T47D (cell line): ENCODE measurements around the gene NFKB1.

Source experiments
- DNase-seq, 2 experiments: peaks; one replicate each; pipeline versions ENCODE4 v3.0.0 to v3.0.0-alpha.2; 2011 to 2012; ENCODE audit warnings: low read depth in 1 of 2, low spot score in 1 of 2
- JUND ChIP-seq: IDR thresholded peaks from 2 replicates; pipeline ENCODE4 v1.6.1; 2012; ENCODE audit warnings: low read depth
- in situ Hi-C: cut with HindIII; loops from 2 replicates; pipeline ENCODE4 v1.10.0; 2016; ENCODE audit warnings: low sequenced_read_pairs, low pct_unique_long_range_greater_than_20kb

Gene NFKB1

DNA sequence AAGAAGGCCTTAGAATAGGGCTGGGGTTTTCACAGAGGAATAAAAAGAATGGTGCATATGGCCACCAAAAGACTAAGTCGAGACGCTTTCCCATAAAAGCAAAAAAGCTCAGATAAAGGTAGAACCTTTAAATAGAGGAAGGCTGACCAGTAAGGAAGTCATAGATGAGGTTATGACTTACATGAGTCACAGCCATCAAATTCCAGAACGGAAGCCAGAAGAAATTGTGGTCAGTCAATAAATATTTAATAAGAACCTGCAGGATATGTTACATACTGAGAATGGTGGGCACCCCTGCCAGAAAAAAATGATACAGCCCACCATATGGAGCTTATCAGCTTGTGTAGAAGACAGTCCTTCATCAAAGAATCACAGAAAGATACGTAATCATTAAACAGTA, 139.5 kb downstream of the NFKB1 start:
- DNase-seq = no peak
- TF ChIP-seq JUND = no peak
- in situ Hi-C loops = no loop called here

DNA sequence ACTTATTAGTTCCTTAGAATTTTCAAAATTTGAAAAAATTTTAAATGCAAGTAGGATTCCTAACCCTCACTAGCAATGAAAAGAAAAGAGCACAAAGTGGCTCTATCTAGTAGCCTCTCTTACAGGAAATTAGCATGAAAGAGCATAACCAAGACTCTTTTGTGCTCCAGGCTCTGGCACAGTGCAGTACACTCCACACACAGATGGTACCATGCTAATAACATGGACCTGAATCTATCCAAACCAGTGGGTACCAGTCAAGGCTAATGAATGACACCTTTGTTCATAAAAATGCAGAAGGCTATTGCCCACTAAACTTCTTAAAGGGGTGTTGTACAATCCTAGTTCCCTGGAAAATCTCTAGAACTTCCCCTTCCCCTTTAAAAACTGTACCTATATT, 140.6 kb downstream of the NFKB1 start:
- no peak for TF ChIP-seq JUND
- no peak for DNase-seq
- in situ Hi-C loops = no loop called here

DNA sequence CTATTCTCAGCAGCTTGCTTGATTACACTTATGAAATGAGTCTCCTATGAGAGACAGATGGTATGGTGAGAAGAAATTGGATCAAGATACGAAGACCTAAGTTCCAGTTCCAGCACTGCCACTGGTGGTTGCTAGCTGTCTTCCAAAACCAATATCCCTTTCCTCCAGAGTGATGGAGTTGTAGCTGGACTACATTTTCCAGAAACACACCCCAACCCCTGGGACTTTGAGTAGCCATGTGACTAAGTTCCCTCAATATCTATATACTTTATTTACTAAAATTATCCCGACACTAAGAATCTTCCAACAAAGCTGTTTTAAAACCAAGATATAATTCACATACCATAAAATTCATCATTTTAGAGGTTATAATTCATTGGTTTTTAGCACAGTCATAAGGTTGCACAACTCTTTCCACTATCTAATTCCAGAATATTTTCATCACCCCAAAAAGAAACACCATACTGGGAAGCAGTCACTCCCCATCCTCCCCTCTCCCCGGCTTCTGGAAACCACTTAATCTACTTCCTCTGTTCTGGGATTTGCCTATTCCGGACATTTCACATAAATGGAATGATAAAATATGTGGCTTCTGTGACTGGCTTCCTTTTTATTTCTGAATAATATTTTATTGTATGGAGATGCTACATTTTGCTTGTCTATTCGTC, 141.6 kb downstream of the NFKB1 start:
- no peak for DNase-seq
- in situ Hi-C loops = no loop called here
- TF ChIP-seq JUND = no peak

DNA sequence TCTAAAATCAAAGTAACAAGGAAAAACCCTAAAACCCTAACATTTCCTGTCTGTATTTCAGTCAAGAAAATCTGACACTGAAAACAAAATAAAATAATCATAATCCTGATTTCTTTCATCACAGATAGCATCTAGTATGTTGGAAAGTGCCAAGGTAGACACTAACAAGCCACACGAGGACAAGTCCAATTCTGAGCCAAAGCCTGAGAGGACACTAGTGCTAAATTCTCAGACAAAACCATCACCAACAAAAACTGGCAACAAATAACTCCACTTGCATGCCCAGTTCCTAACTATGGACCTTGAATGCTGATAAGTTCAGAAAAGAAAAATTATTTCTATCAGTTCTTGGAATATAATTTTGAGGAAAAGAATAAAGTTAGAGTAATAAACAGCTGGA, 146.0 kb downstream of the NFKB1 start:
- in situ Hi-C loops = no loop called here
- no peak for TF ChIP-seq JUND
- DNase-seq = no peak

DNA sequence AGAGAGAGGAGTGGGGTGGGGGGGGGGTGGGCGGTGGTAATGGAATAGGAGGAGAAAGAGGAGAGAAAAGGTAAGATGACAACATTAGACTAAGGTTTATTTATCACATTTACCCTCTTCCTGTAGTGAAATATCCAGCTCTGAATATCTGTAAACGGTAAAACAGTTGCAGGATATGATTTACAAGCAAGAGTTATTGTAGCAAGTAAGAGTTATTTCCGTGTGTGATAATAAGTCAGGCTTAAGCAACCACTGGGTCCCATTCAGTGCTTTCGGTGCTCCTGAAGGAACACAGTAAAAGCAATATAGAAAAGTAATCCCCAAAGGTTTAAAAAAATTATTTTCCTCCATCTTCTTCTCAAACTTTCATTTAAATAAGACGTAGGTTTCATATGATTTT, 156.0 kb downstream of the NFKB1 start:
- no peak for TF ChIP-seq JUND
- in situ Hi-C loops = no loop called here
- DNase-seq = no peak

DNA sequence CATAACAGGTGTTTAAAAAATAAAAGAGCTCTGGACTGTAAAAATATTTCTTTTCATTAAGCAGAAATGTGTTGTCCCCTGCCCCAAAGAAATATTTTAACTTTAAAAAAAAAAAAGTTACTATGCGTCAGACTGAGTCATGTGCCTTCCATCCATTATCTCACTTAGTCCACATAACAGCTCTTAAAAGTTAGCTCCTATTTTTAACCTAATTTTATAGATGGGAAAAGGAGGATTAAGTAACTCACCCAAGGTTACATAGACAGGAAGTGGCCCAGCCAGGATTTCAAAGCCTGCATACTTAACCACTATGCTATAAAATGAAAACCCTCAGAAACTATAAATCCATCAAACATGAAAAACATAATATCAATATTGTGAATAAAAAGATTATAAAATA, 161.9 kb downstream of the NFKB1 start:
- TF ChIP-seq JUND = no peak
- DNase-seq = no peak
- in situ Hi-C loops = no loop called here

DNA sequence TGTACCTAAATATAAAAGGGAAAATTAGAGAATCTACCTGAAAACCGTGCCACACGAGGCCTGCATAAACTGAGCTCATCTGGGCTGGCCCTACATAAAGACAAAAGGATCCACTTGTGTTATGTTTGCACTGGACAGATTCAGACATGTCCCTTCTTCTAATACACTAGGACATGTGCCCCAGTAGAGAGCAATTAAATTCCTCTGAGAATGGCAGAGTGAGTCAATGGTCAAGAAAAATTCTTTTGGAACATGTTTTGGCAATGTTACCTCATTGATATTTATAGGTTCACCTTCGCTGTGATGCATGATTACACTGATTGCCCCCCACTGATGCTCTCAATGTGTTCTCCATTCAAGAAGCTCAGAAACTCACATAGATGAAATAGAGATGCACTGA, 164.4 kb downstream of the NFKB1 start:
- DNase-seq = no peak

More for the DNA sequence above, 164.4 kb downstream of the NFKB1 start:
- in situ Hi-C loops = no loop called here
- no peak for TF ChIP-seq JUND
